ENCODE data around the gene TRAPPC8.
"Not testable (repeated sequence)": the region's sequence is repeated elsewhere in the genome, so short reads cannot be mapped to it uniquely, and the experiment has no call there.

TRAPPC8 gene

DNA sequence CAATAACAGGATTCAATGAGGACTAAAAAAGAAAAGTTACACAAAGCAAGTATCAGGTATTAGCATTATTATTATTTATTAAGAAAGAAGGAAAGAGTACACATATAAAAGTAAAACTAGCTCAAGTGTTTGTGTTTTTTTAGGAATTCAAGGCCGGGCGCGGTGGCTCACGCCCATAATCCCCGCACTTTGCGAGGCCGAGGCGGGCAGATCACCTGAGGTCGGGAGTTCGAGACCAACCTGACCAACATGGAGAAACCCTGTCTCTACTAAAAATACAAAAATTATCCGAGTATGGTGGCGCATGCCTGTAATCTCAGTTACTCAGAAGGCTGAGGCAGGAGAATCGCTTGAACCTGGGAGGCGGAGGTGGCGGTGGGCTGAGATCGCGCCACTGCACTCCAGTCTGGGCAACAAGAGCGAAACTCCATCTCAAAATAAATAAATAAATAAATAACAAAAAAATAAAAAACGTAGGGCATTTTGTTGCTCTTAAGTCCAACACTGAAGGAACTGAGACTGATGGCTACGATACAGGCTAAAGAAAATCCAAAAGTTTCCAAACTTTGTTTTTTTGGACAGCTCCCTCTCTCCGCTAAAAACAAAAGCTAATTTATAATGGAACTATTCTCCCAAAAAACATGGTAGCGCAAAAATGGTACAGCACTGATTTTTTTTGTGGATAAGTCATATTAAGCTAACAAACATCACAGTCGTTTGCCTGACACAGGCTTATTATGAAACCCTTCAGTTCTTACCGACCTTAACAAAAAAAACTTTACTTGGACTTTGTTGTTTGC is 1.7 kb downstream of the TRAPPC8 start:
- DNase-seq = no peak

DNA sequence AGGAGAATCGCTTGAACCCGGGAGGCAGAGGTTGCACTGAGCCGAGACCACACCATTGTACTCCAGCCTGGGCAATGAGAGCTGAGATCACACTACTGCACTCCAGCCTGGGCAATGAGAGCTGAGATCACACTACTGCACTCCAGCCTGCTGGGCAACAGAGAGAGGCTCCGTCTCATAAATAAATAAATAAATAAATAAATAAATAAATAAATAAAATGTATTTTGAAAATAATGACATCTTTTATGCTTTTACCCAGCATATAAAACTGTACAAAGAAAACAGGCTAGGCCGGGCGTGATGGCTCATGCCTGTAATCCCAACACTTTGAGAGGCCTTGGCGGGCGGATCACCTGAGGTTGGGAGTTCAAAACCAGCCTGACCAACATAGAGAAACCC is 8.2 kb downstream of the TRAPPC8 start:
- DNase-seq = not testable (repeated sequence)

DNA sequence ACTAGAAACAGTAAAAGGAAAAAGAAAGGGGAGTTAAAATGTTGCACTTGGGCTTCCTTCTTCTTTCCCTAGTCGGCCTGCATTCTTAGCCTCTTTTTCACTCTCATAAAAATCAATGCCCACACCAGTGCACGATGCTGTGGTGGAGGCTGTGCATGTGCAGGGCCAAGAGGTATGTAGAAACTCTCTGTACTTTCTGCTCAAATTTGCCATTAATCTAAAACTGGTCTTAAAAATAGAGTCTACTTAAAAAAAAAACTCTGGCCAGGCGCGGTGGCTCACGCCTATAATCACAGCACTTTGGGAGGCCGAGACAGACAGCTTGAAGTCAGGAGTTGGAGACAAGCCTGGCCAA is 11.1 kb downstream of the TRAPPC8 start:
- no peak for DNase-seq

DNA sequence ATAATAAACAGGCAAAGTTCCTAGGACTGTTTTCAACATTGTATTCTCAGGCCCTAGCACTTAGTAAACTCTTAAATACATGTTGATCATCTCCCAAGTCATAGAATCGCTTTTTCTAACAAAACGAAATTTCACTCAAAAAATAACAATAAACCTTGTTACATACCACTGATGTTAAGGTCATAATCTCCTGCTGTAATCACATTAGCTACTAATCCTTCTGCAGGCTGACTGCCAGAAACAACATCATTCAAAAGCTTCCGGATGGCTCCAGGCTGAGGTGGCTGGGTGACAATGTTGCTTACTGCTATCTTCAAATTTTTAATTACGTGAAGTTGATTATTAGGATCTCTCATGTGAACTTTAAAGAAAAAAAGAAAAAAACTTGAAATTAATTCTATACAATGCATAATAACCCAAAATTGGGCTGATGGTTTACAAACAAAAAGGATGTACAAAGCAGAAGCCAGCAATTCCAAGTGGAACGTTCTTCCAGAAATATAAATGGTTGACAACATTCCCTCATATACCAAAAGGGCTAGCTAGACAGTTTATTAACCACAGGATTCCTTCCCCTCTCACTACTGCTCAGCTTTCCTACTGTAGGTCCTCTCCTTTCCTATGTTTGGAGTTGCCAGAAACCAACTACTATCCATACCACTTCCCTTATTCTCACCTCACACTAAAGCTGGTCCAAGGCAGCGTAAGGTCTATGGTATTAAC is 11.6 kb downstream of the TRAPPC8 start:
- DNase-seq = no peak

DNA sequence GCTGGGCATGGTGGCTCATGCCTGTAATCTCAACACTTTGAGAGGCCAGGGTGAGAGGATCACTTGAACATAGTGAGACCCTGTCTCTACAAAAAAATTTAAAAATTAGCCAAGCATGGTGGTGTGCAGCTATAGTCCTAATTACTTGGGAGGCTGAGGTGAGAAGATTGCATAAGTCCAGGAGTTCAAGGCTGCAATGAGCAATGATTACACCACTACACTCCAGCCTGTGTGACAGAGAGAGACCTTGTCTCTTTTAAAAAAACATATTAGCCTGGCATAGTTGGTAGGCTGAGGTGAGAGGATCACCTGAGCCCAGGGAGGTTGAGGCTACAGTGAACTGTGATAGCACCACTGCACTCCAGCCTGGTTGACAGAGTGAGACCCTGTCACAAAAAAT is 13.7 kb downstream of the TRAPPC8 start:
- no peak for DNase-seq

DNA sequence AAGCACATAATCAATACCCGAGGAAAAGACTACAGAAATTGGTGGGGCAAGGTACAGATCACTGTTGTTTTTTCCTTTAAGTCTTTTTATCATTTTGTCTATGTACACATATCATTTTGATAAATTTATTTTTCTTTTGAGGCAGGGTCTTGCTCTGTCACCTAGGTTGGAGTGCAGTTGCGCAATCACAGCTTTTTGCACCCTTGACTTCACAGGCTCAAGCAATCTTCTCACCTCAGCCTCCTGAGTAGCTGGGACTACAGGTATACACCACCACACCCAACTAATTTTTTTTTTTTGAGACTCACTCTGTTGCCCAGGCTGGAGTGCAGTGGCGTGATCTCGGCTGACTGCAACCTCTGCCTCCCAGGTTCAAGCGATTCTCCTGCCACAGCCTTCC is 15.9 kb downstream of the TRAPPC8 start:
- not testable (repeated sequence) for DNase-seq

DNA sequence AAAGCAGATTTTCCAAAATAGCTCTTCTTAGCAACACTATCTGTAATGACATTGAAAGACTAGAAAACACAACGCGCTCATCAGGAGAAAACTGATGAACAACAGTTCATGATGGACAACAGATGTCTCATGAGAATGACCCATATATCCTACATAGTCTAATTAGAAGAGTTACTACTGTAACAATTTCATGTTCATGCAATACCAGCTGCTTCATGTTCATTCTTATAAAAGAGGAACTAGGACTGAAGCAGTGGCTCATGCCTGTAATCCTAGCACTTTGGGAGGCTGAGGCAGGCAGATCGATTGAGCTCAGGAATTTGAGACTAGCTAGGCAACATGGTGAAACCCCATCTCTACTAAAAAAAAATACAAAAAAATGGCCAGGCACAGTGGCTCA is 22.7 kb downstream of the TRAPPC8 start:
- no peak for DNase-seq

DNA sequence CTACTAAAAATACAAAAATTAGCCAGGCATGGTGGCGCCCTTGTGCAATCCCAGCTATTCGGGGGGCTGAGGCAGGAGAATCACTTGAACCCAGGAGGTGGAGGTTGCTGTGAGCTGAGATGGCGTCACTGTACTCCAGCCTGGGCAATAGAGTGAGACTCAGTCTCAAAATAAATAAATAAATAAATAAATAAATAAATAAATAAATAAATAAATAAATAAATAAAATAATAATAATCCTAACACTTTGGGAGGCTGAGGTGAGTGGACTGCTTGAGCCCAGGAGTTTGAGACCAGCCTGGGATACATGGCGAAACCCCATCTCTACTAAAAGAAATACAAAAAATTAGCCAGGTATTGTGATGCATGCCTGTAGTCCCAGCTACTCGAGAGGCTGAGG is 23.6 kb downstream of the TRAPPC8 start:
- not testable (repeated sequence) for DNase-seq

DNA sequence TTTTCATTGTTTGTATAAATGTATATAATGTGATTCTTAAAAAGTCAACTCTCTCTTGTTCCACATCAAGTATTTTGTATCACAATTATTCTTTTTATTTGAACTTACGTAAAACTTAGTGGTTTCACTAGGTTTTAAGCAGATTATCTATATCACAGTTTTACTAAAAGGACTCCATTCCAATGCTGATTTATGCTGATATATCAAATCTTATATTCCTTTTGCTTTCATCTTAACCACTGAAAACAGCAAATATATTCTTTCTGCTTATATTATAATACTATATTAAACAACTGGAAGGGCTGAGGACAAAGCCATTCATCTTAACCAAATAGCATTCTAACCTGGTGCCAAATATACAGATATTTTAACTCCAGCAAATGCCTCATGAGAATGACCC is 24.2 kb downstream of the TRAPPC8 start:
- no peak for DNase-seq

DNA sequence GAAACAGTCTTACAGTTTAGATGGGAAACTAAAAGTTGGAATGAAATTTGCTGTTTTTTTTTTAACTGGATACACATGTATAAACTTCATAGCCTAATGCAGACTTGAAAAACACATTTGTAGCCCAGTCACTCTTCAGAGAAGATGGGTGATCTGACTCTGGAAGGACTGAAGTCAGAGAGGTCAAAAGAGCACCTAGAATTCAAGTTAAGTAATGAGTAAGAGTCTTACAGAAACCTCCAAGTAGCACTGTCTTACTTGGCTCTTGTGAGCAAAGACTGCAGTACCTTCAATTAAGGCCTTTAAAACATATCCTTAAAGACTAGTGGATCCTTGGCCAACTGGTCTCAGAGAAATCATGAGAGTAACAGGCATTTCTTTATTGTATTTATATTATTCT is 41.9 kb downstream of the TRAPPC8 start:
- DNase-seq = no peak

DNA sequence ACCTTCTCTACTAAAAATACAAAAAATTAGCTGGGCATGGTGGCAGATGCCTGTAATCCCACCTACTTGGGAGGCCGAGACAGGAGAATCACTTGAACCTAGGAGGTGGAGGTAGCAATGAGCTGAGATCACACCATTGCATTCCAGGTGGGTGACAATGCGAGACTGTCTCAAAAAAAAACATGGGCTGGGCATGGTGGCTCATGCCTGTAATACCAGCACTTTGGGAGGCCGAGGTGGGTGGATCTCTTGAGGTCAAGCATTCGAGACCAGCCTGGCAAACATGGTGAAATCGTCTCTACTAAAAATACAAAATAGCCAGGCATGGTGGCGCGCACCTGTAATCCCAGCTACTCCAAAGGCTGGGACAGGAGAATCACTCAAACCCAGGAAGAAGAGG is 43.2 kb downstream of the TRAPPC8 start:
- not testable (repeated sequence) for DNase-seq

DNA sequence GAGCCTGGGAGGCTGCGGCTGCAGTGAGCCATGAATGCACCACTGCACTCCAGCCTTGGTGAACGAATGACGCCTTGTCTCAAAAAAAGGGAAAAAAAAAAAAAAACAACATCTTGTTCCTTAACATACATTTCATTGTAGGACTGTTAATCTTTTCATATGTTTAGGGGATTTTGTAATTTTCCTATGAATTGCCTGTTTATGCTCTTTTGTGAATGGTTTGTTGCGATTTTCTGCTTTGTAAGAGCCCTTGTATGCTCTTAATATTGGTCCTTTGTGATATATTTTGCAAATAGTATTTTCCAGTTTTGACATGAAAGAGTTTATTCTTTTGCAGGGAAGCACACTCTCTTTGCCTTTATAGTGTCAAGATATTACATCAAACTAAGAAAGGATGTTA is 50.0 kb downstream of the TRAPPC8 start:
- no peak for DNase-seq

DNA sequence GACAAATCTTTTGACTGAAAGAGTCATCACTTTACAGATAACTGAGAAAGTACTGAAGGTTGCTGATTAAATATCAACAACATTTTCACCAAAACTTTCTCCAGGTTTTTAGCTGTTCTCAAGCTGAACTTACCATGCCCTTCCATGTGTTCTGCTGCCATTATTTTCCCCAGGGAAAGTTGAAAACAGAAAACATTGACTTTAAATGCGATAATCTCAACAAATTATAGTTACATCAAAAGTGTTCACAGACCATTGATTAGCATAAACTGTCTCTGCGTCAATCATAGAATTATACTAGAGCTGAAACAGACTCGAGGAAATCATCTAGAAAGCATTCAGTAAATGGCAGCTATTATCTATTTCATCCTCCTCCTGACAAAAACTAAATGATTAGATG is 51.4 kb downstream of the TRAPPC8 start:
- DNase-seq = no peak

DNA sequence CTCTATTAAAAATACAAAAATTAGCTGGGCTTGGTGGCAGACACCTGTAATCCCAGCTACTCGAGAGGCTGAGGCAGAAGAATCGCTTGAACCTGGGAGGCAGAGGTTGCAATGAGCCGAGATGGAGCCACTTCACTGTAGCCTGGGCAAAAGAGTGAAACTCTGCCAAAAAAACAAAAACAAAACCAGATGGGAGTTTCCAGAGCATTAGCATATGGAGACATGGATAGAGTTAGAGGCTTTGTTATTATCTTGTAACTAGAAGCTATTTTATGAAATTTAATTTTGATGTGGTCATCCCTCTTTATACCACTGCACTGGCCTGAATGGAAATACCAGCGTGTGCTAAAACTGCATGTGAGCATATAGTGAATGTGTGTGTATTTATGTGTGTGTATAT is 58.9 kb downstream of the TRAPPC8 start:
- no peak for DNase-seq

DNA sequence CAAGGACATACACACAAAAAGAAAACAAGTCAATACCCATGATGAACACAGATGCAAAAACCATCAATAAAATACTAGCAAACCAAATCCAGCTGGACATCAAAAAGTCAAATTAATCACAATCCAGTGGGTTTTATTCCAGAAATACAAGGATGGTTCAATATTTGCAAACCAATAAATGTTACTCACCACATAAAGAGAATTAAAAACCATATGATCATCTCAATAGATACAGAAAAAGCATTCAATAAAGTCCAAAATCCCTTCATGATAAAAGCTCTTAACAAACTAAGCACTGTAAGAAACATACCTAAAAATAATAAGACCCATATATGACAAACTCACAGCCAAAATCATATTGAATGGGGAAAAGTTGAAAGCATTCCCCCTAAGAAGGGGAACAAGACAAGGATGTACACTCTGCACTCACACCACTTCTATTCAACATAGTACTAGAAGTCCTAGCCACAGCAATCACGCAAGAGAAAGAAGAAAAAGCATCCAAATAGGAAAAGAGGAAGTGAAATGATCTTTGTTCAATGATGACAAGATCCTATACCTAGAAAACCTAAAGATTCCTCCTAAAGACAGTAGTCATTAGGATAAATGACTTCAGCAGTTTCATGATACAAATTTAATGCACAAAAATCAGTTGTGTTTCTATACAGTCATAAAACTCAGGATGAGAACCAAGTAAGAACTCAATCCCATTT is 62.6 kb downstream of the TRAPPC8 start:
- no peak for DNase-seq

DNA sequence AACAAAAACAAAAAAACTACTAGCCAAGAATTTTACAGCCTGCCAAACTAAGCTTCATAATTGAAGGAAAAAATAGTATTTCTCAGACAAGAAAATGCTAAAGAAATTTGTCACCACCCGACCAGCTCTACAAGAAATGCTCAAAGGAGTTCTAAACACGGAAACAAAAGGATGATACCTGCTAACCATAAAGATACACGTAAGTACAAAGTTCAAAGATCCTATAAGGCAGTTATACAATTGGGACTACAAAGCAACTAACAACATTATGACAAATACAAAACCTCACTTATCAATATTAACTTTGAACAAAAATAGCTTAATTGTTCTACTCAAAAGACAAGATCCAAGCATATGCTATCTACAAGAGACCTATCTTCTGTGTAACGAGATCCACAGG is 64.6 kb downstream of the TRAPPC8 start:
- no peak for DNase-seq

DNA sequence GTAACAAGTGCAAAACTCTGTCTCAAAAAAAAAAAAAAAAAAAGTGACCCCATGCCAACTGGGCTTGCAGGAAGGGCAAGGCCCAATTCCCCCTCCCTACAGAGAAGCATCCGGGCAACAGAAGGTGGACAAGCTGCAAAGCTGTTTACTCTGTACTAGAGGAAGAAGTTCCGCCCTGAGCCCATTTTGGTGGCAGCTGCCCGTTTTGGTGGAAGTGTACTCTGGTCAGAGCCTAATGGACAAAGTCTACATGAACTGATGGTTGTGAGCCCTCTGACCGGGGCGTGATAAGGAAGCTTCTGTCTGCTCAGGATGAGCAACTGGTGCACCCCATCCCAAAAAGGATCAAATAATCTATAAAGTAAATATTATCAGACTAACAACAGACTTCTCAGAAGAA is 65.0 kb downstream of the TRAPPC8 start:
- no peak for DNase-seq

DNA sequence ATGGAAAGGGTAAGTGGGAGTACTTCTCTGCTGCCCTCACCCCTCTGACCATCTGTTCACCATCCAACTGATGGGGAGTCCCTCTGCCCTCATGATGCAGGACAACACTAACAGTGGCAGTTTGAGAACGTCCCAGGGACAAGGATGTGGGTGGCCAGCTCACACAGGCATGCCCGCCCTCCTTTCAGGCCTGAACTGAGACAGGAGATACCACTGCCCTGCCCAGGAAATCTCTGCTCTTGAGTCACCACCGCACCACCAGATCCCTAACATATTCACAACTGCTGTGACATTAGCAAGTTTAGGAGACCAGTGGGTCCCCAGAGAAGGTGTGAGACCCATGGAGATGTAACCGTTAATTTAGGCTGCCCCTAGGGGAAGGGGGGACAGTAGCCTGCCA is 66.2 kb downstream of the TRAPPC8 start:
- DNase-seq = no peak

DNA sequence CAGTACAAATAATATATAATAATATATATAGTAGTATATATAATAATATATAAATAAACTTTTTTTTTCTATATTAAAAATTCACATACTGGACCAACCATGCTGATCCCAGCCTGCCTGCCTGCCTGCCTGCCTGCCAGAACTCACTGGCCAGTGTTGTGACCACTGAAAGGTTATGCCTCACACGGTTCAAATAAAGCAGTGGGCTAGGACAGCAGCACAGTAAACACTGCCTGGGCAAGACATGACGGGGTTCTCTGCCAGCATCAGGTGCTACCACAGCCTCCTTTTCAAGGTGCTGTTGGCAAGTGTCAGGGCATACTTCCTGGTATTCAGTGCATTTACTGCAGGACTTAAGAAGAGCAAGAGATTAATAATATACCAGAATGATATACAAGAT is 67.6 kb downstream of the TRAPPC8 start:
- DNase-seq = no peak

DNA sequence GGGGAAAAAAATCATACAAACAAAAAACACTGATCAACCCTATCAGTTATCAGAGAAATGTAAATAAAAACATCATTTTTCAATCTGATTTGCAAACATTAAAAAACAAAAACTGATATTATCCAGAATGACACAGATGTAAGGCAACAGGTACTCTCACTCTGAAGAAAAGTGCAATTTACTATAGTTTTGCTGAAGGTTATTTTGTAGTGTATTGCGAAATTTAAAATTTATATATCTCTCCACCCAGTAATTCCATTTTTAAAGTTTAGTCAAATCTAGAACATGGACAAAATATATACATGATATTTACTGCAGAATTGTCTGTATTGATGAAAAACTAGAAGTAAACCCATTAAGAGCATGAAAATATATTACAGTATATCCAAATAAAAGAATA is 79.8 kb downstream of the TRAPPC8 start:
- no peak for DNase-seq

DNA sequence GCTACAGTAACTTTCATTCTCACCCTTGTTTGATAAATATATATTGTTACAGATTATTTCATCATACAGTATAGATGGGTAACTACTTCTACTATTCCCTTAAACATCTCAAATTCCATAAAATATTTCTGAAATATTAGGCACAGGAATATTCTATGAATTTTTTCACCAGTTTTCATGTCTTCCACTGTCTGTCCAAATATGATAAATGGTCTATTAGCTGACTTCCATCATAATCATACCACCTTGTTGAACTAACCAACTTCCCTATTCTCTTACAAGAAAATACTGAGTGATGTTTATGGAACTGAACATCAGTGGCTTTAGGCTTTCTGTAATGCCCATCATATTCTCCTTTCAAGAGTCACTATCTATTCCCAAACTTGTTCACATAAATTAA is 82.4 kb downstream of the TRAPPC8 start:
- DNase-seq = no peak

DNA sequence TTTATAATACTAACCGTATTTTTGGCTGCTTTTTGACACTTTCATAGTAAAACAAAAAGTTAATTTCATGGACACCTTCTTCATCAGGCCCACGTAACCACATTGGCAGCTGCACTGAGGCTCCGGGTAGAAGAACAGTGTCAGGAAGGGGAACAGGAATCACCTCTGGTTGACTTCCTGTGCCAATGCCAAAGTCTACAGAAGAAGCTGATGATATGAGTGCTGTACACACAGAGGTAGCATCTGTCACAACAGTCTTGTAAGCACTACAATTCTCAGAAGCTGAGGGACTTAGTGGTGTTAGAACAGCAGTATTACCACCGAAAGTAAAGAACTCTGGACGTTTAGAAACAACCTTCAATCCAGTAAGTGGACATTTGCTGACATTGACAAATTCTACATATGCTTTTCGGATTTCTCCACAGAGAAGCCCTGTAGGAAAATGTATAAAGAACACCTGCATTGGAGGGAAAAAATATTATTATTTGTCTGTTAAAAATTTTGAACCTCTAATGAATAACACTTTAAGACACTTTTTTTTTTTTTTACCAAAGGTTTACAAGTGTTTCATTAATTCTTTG is 85.3 kb downstream of the TRAPPC8 start:
- no peak for DNase-seq

DNA sequence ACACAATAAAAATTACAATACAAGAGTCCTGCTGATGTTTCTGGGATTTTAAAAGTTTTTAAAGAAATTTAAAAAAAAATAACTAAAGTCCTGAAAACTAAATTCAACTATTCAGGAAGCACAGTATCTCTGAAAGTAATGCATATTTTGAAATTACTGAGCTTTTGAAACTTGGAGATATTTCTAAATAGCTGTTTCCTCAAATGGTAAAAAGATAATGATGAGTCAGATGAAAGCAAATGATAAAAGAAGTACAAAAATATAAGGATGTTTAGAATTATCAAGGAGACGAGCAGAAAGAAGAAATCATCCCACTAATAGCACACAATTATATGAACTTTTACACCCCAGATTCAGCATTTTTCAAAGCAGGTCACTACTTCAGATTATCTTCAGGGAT is 92.1 kb downstream of the TRAPPC8 start:
- DNase-seq = no peak

DNA sequence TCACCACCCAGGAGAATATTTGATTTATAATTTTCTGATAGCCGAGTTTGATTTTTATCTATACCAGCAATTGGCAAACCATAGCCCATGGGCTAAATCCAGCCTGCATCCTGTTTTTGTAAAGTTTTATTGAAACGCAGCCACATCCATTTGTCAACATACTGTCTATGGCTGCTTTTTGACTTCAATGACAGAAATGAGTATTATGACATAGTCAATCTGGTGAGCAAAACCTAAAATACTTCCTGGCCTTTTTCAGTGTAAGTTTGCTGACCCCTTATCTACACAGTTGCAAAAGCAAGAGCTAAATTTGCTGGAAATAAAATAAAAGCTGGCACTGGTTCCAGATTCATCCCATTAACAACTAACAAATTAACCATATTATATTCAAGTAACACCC is 102.4 kb downstream of the TRAPPC8 start:
- DNase-seq = no peak
